BJ (cell line): ENCODE measurements around the gene TBKBP1. TPM values are rescaled to one million over a fixed set of nuclear protein-coding genes. Genes with fewer than 3 reads are reported as not detected.

ENCODE experiments used
- CTCF ChIA-PET: fragments of 350-600 bp; formaldehyde crosslinking; extraction: SDS; loops from one replicate; lab custom pipeline; 2021; ENCODE audit warnings: antibody characterized with exemption, inconsistent platforms; lab: Yijun Ruan, JAX
- POLR2A ChIA-PET: fragments of 300-600 bp; sonication (Branson Sonifier 250); formaldehyde crosslinking; extraction: SDS; loops from one replicate; lab custom pipeline; 2021; ENCODE audit warnings: antibody characterized with exemption; lab: Charles Lee
- DNase-seq: peaks from one replicate; pipeline ENCODE4 v3.0.0-alpha.2; 2011; ENCODE audit warnings: low read depth
- H3K27me3 ChIP-seq: 2 replicates; pipeline ENCODE4 v1.6.0; 2011; ENCODE audit warnings: low read length; ENCODE audit not compliant: control insufficient read depth, insufficient read depth
- H3K36me3 ChIP-seq: 2 replicates; pipeline ENCODE4 v1.5.1; 2011; ENCODE audit warnings: low read length; ENCODE audit not compliant: control insufficient read depth, insufficient read depth
- H3K4me3 ChIP-seq: 2 replicates; pipeline ENCODE4 v1.5.1; 2011; ENCODE audit warnings: low read depth, mild to moderate bottlenecking, control low read depth, low read length
- CTCF ChIP-seq: IDR thresholded peaks from 2 replicates; pipeline ENCODE4 v1.5.1; 2011; ENCODE audit warnings: low read depth, mild to moderate bottlenecking, control low read depth, inconsistent platforms, low read length, moderate library complexity; ENCODE audit not compliant: insufficient read depth
- polyA plus RNA-seq: library from polyadenylated mRNA; depleted of rRNA; stranded (reverse); fragments of >200 nt; gene quantifications from 2 replicates; pipeline ENCODE4 v1.2.3, GENCODE V29; 2011; rRNA removed
- small RNA-seq: library from RNA; depleted of rRNA; stranded (forward); fragments of <200 nt; gene quantifications from one replicate; pipeline ENCODE3, GENCODE V24; 2012; ENCODE audit warnings: low replicate concordance, low read depth; ENCODE audit not compliant: insufficient read length

TBKBP1 gene
- polyA plus RNA-seq, 1 experiment = 7.3 TPM

- Histone ChIP-seq H3K27me3 (peaks cover 4% of the 10 kb centered on the region; the same call in 1 of the 2 replicates), H3K36me3 (no peaks in the 10 kb centered on the region), H3K4me3 (no peak overlapping the region)
- no peak for TF ChIP-seq CTCF
- ChIA-PET CTCF (no interaction called here), POLR2A (no interaction called here)
- no peak for DNase-seq
Measured at GRCh38 chr17:47760409-47761140, 66.6 kb downstream of the TBKBP1 start.

Small RNAs within 50 kb of the gene (small RNA-seq; reads per million reads assigned to genes)
- gene AC015674.1 = not detected

Other genes starting within 250 kb of the TBKBP1 start
- gene NPEPPS, start 163.1 kb upstream of the TBKBP1 start, polyA plus RNA-seq = 60.2 and 99.5 TPM in 2 replicates
- gene KPNB1, start 44.2 kb upstream of the TBKBP1 start, polyA plus RNA-seq = 171 and 184 TPM in 2 replicates
- gene TBX21, start 39.1 kb downstream of the TBKBP1 start, polyA plus RNA-seq = not detected in 2 replicates
- gene OSBPL7, start 127.6 kb downstream of the TBKBP1 start, polyA plus RNA-seq = 4.5 and 7.6 TPM in 2 replicates
- gene MRPL10, start 137.4 kb downstream of the TBKBP1 start, polyA plus RNA-seq = 49.1 and 59.2 TPM in 2 replicates
- 0.58 and 0.80 TPM in 2 replicates for gene LRRC46, start 137.5 kb downstream of the TBKBP1 start, polyA plus RNA-seq
- gene SCRN2, start 147.1 kb downstream of the TBKBP1 start, polyA plus RNA-seq = 18.3 and 41.1 TPM in 2 replicates
- 0.05 and 0.07 TPM in 2 replicates for gene SP6, start 157.0 kb downstream of the TBKBP1 start, polyA plus RNA-seq
- 4.0 and 5.9 TPM in 2 replicates for gene SP2, start 202.1 kb downstream of the TBKBP1 start, polyA plus RNA-seq
- gene PNPO, start 247.4 kb downstream of the TBKBP1 start, polyA plus RNA-seq = 15.9 and 19.6 TPM in 2 replicates